H1 (cell line): Measurements from ENCODE around the gene HAVCR1.

Source experiments
- BRCA1 ChIP-seq: IDR thresholded peaks from 2 replicates; pipeline ENCODE4 v1.6.1; 2012; ENCODE audit warnings: low read depth, low read length, improper control_type of control experiment
- CTCF ChIP-seq, 3 experiments: IDR thresholded peaks; 1 replicate in 2 of 3; 2 replicates in 1 of 3; pipeline versions ENCODE4 v1.5.1 to v1.6.1; 2011; ENCODE audit warnings: low read length in 3 of 3, mild to moderate bottlenecking in 3 of 3, inconsistent platforms in 2 of 3, low read depth in 1 of 3, moderate library complexity in 1 of 3; ENCODE audit not compliant: insufficient read depth in 1 of 3; ENCODE audit errors: control extremely low read depth in 1 of 3
- EGR1 ChIP-seq: IDR thresholded peaks from 2 replicates; pipeline ENCODE4 v1.6.1; 2011; ENCODE audit warnings: low read depth, low read length, borderline replicate concordance
- EZH2 ChIP-seq: fragments of 200-600 bp; sonication (generic); IDR thresholded peaks from 2 replicates; pipeline ENCODE4 v1.7.1; 2012; ENCODE audit warnings: low read depth, mild to moderate bottlenecking, moderate library complexity, low read length, inconsistent platforms; ENCODE audit not compliant: severe bottlenecking
- NANOG ChIP-seq: IDR thresholded peaks from 2 replicates; pipeline ENCODE4 v1.6.1; 2011; ENCODE audit warnings: low read length, low read depth, mild to moderate bottlenecking, inconsistent platforms; ENCODE audit not compliant: insufficient read depth, poor library complexity, severe bottlenecking
- TAF1 ChIP-seq: IDR thresholded peaks from 2 replicates; pipeline ENCODE4 v1.6.1; 2011; ENCODE audit warnings: mild to moderate bottlenecking, low read depth, low read length

- TF ChIP-seq EZH2 (no peak), TAF1 (no peak), BRCA1 (no peak), CTCF (IDR thresholded peaks at IDR 0.05; ENCODE audit: control extremely low read depth in 1 of 3, insufficient read depth in 1 of 3, low read depth in 1 of 3, low read length in 3 of 3) (no peak), NANOG (no peak), EGR1 (no peak)
Measured at GRCh38 chr5:157046041-157046440, 12.9 kb downstream of the HAVCR1 start.
